GM12878 (cell line): ENCODE data around the gene POC5. TPM values are rescaled to one million over a fixed set of nuclear protein-coding genes. Genes with fewer than 3 reads are reported as not detected.

Experiments
- ATF2 ChIP-seq: IDR thresholded peaks from 2 replicates; pipeline ENCODE4 v1.6.1; 2012; ENCODE audit warnings: low read length, inconsistent platforms
- ATF3 ChIP-seq: IDR thresholded peaks from 2 replicates; pipeline ENCODE4 v1.6.1; 2011; ENCODE audit warnings: low read depth, mild to moderate bottlenecking, low read length, moderate library complexity, borderline replicate concordance; ENCODE audit errors: extremely low read depth
- BHLHE40 ChIP-seq, 2 experiments: fragments of 450-650 bp in 1 of 2; IDR thresholded peaks; 2 replicates each; pipeline ENCODE4 v1.6.1; 2011 to 2017; ENCODE audit warnings: low read depth in 2 of 2, borderline replicate concordance in 1 of 2, improper control_type of control experiment in 1 of 2, low read length in 1 of 2, mild to moderate bottlenecking in 1 of 2
- CHD2 ChIP-seq: IDR thresholded peaks from 2 replicates; pipeline ENCODE4 v1.6.1; 2011; ENCODE audit warnings: low read depth, low read length, improper control_type of control experiment, borderline replicate concordance
- CUX1 ChIP-seq: IDR thresholded peaks from 2 replicates; pipeline ENCODE4 v1.6.1; 2012; ENCODE audit warnings: improper control_type of control experiment, low read depth, low read length; ENCODE audit not compliant: insufficient replicate concordance
- DPF2 ChIP-seq: fragments of 450-650 bp; IDR thresholded peaks from 2 replicates; pipeline ENCODE4 v1.6.1; 2017; ENCODE audit warnings: mild to moderate bottlenecking
- ETV6 ChIP-seq, 2 experiments: fragments of 450-650 bp in 1 of 2; IDR thresholded peaks in 1 of 2; conservative IDR thresholded peaks in 1 of 2; 2 replicates each; pipeline ENCODE4 v1.6.1; 2014; ENCODE audit warnings: antibody characterized with exemption in 1 of 2, borderline replicate concordance in 1 of 2, low read depth in 1 of 2, mild to moderate bottlenecking in 1 of 2, moderate library complexity in 1 of 2
- FOS ChIP-seq: IDR thresholded peaks from 3 replicates; pipeline ENCODE4 v1.6.1; 2011; ENCODE audit warnings: borderline replicate concordance; ENCODE audit not compliant: insufficient read length; ENCODE audit errors: extremely low read depth
- JUNB ChIP-seq: IDR thresholded peaks from 2 replicates; pipeline ENCODE4 v1.6.1; 2016; ENCODE audit warnings: antibody characterized with exemption, mild to moderate bottlenecking
- MEF2B ChIP-seq: fragments of 450-650 bp; IDR thresholded peaks from 2 replicates; pipeline ENCODE4 v1.6.1; 2018; ENCODE audit warnings: mild to moderate bottlenecking, moderate library complexity; ENCODE audit not compliant: partially characterized antibody, poor library complexity, severe bottlenecking
- RELA ChIP-seq: fragments of 450-650 bp; IDR thresholded peaks from 2 replicates; pipeline ENCODE4 v1.8.0; 2014; ENCODE audit warnings: borderline replicate concordance; ENCODE audit not compliant: partially characterized antibody
- RUNX3 ChIP-seq: IDR thresholded peaks from 2 replicates; pipeline ENCODE4 v1.6.1; 2012; ENCODE audit warnings: low read length, inconsistent platforms
- SMAD5 ChIP-seq: IDR thresholded peaks from 2 replicates; pipeline ENCODE4 v1.6.1; 2016; ENCODE audit warnings: antibody characterized with exemption, low read depth
- SMARCA5 ChIP-seq: fragments of 450-650 bp; IDR thresholded peaks from 2 replicates; pipeline ENCODE4 v1.6.1; 2017; ENCODE audit warnings: mild to moderate bottlenecking
- SMC3 ChIP-seq: IDR thresholded peaks from 2 replicates; pipeline ENCODE4 v1.6.1; 2011; ENCODE audit warnings: low read length, improper control_type of control experiment, borderline replicate concordance
- ZBTB11 ChIP-seq: fragments of 450-650 bp; formaldehyde crosslinking; IDR thresholded peaks from 2 replicates; pipeline ENCODE4 v1.5.0; 2022; ENCODE audit warnings: mild to moderate bottlenecking, missing genetic modification characterization
- ZNF217 ChIP-seq: fragments of 450-650 bp; IDR thresholded peaks from 2 replicates; pipeline ENCODE4 v1.6.1; 2017; ENCODE audit warnings: antibody characterized with exemption, mild to moderate bottlenecking
- ZSCAN29 ChIP-seq: fragments of 450-650 bp; IDR thresholded peaks from 2 replicates; pipeline ENCODE4 v1.6.1; 2017; ENCODE audit warnings: mild to moderate bottlenecking, moderate library complexity
- polyA plus RNA-seq, 11 experiments: library from polyadenylated mRNA; depleted of rRNA in 4 of 11; unstranded in 6 of 11; stranded (reverse) in 5 of 11; fragments of >200 nt; fragmentation: Nextera tagmentation in 4 of 11; fragmentation: Illumina TruSeq in 1 of 11; extraction: Ambion mirVana in 4 of 11; extraction: Trizol in 1 of 11; gene quantifications; 1 replicate in 1 of 11; 2 replicates in 10 of 11; pipeline versions ENCODE4 v1.2.1 to v1.2.3, GENCODE V29; 2011 to 2016; ENCODE audit warnings: inconsistent platforms in 2 of 11, missing spikeins in 2 of 11, low read depth in 1 of 11
- total RNA-seq, 4 experiments: library from RNA; depleted of rRNA in 3 of 4; stranded (reverse); fragments of >200 nt in 3 of 4; fragmentation: Illumina TruSeq in 1 of 4; extraction: Trizol in 1 of 4; gene quantifications; 2 replicates each; pipeline versions ENCODE4 v1.2.1 to v1.2.3, GENCODE V29; 2013 to 2021

POC5 gene
- total and polyA plus RNA-seq, 10 of the 15 experiments (the other 5 are each of a cell fraction or from before 2014, with no cell fraction given) = 13.1 to 25.6 (median 21.8) TPM

GRCh38 chr5:75717082-75717922 is at the start of gene POC5 (continued):
- TF ChIP-seq CHD2 (peak; percentile 86), DPF2 (peak; percentile 52), RUNX3 (peak; percentile 81), SMC3 (no peak), ZSCAN29 (no peak), BHLHE40 (IDR thresholded peaks at IDR 0.05; ENCODE audit: borderline replicate concordance in 1 of 2, low read depth in 2 of 2, low read length in 1 of 2) (peak; percentile 26 to 48; a peak in 2 of 4 replicates), RELA (peak; percentile 85), ATF3 (0 out of 2 replicates have a peak, but pooled peaks have one; percentile 9), MEF2B (peak; percentile 33), ZBTB11 (CRISPR knock-in tag) (peak; percentile 72), ETV6 (conservative IDR thresholded peaks at IDR 0.05 in 1 of 2, IDR thresholded peaks at IDR 0.05 in 1 of 2; ENCODE audit: borderline replicate concordance in 1 of 2, low read depth in 1 of 2) (peak in 1 of 2 experiments; percentile 84; a peak in 1 of 4 replicates), FOS (peak; percentile 65), ATF2 (0 out of 2 replicates have a peak, but pooled peaks have one; percentile 35), SMAD5 (peak; percentile 89; the same call in 1 of the 2 replicates), CUX1 (no peak), JUNB (no peak), ZNF217 (no peak), SMARCA5 (peak; percentile 73; the same call in 1 of the 2 replicates)
